Adrenal gland (tissue), 5 donors: ENCODE data around the gene ZNF775.

Source experiments
- POLR2A ChIP-seq, 2 donors: fragments of 450-650 bp; IDR thresholded peaks; one replicate each; pipeline ENCODE4 v1.6.1; 2017; ENCODE audit warnings: antibody characterized with exemption in 2 of 2, mild to moderate bottlenecking in 2 of 2, moderate library complexity in 1 of 2
- TF ChIP-seq, protein P1 (sequence below), 6 experiments: fragments of 450-650 bp in 4 of 6; fragments of 200-600 bp in 2 of 6; sonication (generic) in 1 of 6; IDR thresholded peaks; 1 replicate in 5 of 6; 2 replicates in 1 of 6; pipeline versions ENCODE4 v1.5.1 to v1.8.0; 2016 to 2021; ENCODE audit warnings: antibody characterized with exemption in 6 of 6, mild to moderate bottlenecking in 2 of 6, moderate library complexity in 1 of 6
- donor health status: DM: no; HTN: no; CAD: no.

DNA sequence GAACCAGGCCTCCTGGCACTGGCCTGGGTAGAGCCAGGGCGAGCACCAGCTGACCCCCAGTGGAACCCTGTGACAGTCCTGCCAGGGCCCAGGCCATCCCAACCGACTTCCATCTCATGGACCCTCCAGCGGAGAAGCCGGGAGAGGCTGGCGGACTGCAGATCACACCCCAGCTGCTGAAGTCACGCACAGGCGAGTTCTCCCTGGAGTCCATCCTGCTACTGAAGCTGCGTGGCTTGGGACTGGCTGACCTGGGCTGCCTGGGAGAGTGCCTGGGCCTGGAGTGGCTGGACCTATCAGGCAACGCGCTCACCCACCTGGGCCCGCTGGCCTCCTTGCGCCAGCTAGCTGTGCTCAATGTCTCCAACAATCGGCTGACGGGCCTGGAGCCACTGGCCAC, 42.4 kb upstream of the ZNF775 start:
- no peak for TF ChIP-seq POLR2A (IDR thresholded peaks at IDR 0.05)
- TF ChIP-seq, protein P1, sequence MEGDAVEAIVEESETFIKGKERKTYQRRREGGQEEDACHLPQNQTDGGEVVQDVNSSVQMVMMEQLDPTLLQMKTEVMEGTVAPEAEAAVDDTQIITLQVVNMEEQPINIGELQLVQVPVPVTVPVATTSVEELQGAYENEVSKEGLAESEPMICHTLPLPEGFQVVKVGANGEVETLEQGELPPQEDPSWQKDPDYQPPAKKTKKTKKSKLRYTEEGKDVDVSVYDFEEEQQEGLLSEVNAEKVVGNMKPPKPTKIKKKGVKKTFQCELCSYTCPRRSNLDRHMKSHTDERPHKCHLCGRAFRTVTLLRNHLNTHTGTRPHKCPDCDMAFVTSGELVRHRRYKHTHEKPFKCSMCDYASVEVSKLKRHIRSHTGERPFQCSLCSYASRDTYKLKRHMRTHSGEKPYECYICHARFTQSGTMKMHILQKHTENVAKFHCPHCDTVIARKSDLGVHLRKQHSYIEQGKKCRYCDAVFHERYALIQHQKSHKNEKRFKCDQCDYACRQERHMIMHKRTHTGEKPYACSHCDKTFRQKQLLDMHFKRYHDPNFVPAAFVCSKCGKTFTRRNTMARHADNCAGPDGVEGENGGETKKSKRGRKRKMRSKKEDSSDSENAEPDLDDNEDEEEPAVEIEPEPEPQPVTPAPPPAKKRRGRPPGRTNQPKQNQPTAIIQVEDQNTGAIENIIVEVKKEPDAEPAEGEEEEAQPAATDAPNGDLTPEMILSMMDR (IDR thresholded peaks at IDR 0.05) = no peak
